ENCODE data around the gene ANKFY1.

- TF ChIP-seq IRF3 (IDR thresholded peaks at IDR 0.05; ENCODE audit: low read depth, low read length): no peak
- TF ChIP-seq MXI1 (IDR thresholded peaks at IDR 0.05; ENCODE audit: low read depth, low read length): no peak
- no peak for TF ChIP-seq TEAD4 (IDR thresholded peaks at IDR 0.05; ENCODE audit: borderline replicate concordance, insufficient read depth)
- TF ChIP-seq SIN3A (IDR thresholded peaks at IDR 0.05; ENCODE audit: borderline replicate concordance, low read depth, low read length): no peak
These were observed 143.4 kb downstream of the ANKFY1 start for GRCh38 chr17:4120332-4120731.

Measured in SK-N-SH (cell line).